ENCODE results near the gene GPR4.

DNA sequence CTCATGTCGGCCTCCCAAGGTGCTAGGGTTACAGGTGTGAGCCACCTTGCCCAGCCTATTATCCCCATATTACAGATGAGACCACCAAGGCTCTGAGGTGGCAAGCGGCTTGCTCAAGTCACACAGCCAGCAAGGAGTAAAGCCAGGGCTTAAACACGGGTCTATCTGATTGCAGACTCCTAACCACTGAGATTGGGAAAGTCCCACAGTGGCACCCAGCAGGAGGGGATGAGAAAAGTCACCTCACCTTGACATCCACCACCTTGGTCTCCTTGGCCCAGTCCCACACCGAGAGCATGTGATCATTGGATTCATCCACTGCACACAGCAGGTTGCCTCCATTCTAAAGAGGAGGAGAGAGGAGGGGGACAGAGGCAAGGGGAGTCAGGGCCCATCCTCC, 27.7 kb upstream of the GPR4 start:
- TF ChIP-seq, protein P1, sequence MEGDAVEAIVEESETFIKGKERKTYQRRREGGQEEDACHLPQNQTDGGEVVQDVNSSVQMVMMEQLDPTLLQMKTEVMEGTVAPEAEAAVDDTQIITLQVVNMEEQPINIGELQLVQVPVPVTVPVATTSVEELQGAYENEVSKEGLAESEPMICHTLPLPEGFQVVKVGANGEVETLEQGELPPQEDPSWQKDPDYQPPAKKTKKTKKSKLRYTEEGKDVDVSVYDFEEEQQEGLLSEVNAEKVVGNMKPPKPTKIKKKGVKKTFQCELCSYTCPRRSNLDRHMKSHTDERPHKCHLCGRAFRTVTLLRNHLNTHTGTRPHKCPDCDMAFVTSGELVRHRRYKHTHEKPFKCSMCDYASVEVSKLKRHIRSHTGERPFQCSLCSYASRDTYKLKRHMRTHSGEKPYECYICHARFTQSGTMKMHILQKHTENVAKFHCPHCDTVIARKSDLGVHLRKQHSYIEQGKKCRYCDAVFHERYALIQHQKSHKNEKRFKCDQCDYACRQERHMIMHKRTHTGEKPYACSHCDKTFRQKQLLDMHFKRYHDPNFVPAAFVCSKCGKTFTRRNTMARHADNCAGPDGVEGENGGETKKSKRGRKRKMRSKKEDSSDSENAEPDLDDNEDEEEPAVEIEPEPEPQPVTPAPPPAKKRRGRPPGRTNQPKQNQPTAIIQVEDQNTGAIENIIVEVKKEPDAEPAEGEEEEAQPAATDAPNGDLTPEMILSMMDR (IDR thresholded peaks at IDR 0.05) = no peak
- no peak for TF ChIP-seq POLR2AphosphoS5 (IDR thresholded peaks at IDR 0.05)

Measured in breast epithelium (tissue), 3 donors.